ENCODE measurements around the gene HOXA3.

HOXA3 gene

GRCh38 chr7:27181795-27182275, 29.5 kb upstream of the HOXA3 start:
- peaks cover 98% of the 10 kb centered on the region for H3K27me3 ChIP-seq

GRCh38 chr7:27180431-27181420, 28.3 kb upstream of the HOXA3 start:
- H3K36me3 ChIP-seq: no peaks in the 10 kb centered on the region
- DNase-seq: no peak
- H3K9me3 ChIP-seq: no peaks in the 10 kb centered on the region
- no peak overlapping the region for H3K4me3 ChIP-seq (ENCODE audit: low read depth, low read length)
- H3K4me1 ChIP-seq: no peaks in the 10 kb centered on the region
- peaks cover 98% of the 10 kb centered on the region for H3K27me3 ChIP-seq
- TF ChIP-seq CTCF (IDR thresholded peaks at IDR 0.05; ENCODE audit: low read depth, low read length): no peak

More at GRCh38 chr7:27181795-27182275, 29.5 kb upstream of the HOXA3 start:
- DNase-seq: no peak
- Histone ChIP-seq H3K4me1 (no peaks in the 10 kb centered on the region), H3K36me3 (no peaks in the 10 kb centered on the region), H3K9me3 (no peaks in the 10 kb centered on the region), H3K4me3 (ENCODE audit: low read depth, low read length) (no peak overlapping the region)
- no peak for TF ChIP-seq CTCF (IDR thresholded peaks at IDR 0.05; ENCODE audit: low read depth, low read length)

- Histone ChIP-seq H3K9me3 (no peaks in the 10 kb centered on the region), H3K36me3 (no peaks in the 10 kb centered on the region), H3K27me3 (peaks cover 98% of the 10 kb centered on the region), H3K4me3 (ENCODE audit: low read depth, low read length) (no peak overlapping the region), H3K4me1 (no peaks in the 10 kb centered on the region)
- TF ChIP-seq CTCF (IDR thresholded peaks at IDR 0.05; ENCODE audit: low read depth, low read length): peak; percentile 84
- DNase-seq: peak; percentile 70
Measured at GRCh38 chr7:27179503-27180430, 27.4 kb upstream of the HOXA3 start.

GRCh38 chr7:27179030-27179429, 26.6 kb upstream of the HOXA3 start:
- Histone ChIP-seq H3K27me3 (peaks cover 98% of the 10 kb centered on the region), H3K4me1 (no peaks in the 10 kb centered on the region), H3K36me3 (no peaks in the 10 kb centered on the region), H3K9me3 (no peaks in the 10 kb centered on the region), H3K4me3 (ENCODE audit: low read depth, low read length) (no peak overlapping the region)
- TF ChIP-seq CTCF (IDR thresholded peaks at IDR 0.05; ENCODE audit: low read depth, low read length): no peak
- DNase-seq: no peak

GRCh38 chr7:27178366-27178765, 26.0 kb upstream of the HOXA3 start:
- Histone ChIP-seq H3K4me1 (no peaks in the 10 kb centered on the region), H3K4me3 (ENCODE audit: low read depth, low read length) (no peak overlapping the region), H3K27me3 (peaks cover 98% of the 10 kb centered on the region), H3K36me3 (no peaks in the 10 kb centered on the region), H3K9me3 (no peaks in the 10 kb centered on the region)
- no peak for TF ChIP-seq CTCF (IDR thresholded peaks at IDR 0.05; ENCODE audit: low read depth, low read length)
- no peak for DNase-seq
